GM12892 (cell line): ENCODE results near the gene CMIP.

Experiments used
- POLR2A ChIP-seq: IDR thresholded peaks from 2 replicates; pipeline ENCODE4 v1.6.1; 2011; ENCODE audit warnings: low read depth, low read length, control low read depth
- POLR2AphosphoS5 ChIP-seq: IDR thresholded peaks from 2 replicates; pipeline ENCODE4 v1.6.1; 2011; ENCODE audit warnings: low read depth, low read length, control low read depth
- TAF1 ChIP-seq: IDR thresholded peaks from 2 replicates; pipeline ENCODE4 v1.6.1; 2011; ENCODE audit warnings: low read depth, mild to moderate bottlenecking, control low read depth, low read length, borderline replicate concordance

GRCh38 chr16:81634380-81635062 is 189.9 kb downstream of the CMIP start:
- TF ChIP-seq POLR2AphosphoS5, result no peak
- no peak for TF ChIP-seq POLR2A
- TF ChIP-seq TAF1, result no peak
